T1000 (cell line): Measurements from ENCODE around the gene GPR146.

ENCODE experiments used
- DNase-seq: peaks from one replicate; lab custom pipeline; 2025; ENCODE audit warnings: mixed read lengths; lab: John Stamatoyannopoulos, UW

GPR146 gene

GRCh38 chr7:1106063-1106792 is 61.9 kb downstream of the GPR146 start:
- DNase-seq, result no peak

DNA sequence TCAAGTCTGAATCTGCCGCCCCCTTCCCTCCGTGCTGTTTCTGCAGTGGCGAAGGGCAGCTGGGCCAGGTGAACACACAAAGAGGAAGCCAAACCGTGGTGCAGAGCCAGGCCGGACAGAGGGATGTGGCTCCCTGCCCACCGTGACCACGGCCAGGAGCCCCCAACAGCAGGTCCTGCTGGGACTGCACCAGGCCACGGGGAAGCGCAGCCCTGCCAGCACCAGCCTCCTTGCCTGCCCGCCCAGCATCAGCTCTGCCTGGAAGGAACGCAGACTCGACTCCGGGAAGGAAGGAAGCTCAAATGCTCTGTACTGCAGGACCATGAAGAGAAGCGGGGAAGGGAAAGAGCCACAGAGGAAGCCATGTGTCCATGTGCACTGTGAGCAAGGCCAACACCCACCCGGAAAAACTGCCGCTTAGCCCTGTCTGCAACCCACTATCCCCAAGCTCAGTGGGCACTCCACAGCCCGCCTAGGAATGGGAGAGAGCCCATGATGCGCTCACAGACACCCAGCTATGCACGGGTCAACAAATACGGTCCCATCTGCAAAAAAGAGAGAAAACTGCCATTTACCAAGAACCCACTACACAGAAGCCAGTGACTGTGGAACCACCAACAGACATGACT is 62.6 kb downstream of the GPR146 start:
- no peak for DNase-seq

DNA sequence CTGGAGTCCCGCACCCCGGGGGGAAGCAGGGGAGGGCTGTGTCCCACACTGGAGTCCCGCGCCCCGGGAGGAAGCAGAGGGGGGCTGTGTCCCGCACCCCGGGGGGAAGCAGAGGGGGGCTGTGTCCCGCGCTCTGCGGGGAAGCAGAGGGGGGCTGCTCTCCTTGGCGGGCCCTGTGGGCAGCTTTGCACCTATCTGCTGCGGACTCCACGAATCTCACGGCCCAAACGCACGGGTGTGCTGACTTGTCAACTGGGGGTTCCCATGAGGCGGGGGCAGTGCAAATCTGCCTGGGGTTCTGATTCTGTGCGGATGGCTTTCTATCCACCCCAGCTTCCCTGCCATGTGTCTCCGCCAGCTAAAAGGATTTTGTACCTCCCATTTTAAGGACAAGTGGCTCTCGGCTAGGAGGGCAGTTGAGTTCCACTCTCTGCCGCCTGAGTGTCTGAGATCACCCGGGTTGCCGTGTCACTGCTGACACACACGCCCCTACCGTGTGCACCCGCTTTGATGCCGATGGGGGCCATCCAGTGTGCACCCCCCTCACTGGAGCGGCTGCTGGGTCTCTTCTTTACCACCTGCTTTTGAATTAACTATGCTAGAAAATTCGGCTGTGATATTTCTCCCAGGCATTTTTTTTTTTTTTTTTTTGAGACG is 64.0 kb downstream of the GPR146 start:
- DNase-seq, result no peak
